Keratinocyte (primary cell): ENCODE results near the gene DUSP11. TPM values are rescaled to one million over a fixed set of nuclear protein-coding genes. Genes with fewer than 3 reads are reported as not detected.

Experiments
- DNase-seq: peaks from one replicate; pipeline ENCODE4 v3.0.0-alpha.2; 2011; ENCODE audit warnings: low read depth, missing footprints, low spot score
- FAIRE-seq: peaks from 2 replicates; lab custom pipeline; 2011; peaks lifted over from hg19 to GRCh38; lab: Jason Lieb, UNC
- H2AFZ ChIP-seq: 2 replicates; pipeline ENCODE4 v1.6.0; 2012; ENCODE audit warnings: low read length, control low read depth, inconsistent platforms; ENCODE audit not compliant: control insufficient read depth
- H3K27ac ChIP-seq: 2 replicates; pipeline ENCODE4 v1.5.1; 2011; ENCODE audit warnings: low read length; ENCODE audit not compliant: control insufficient read depth, insufficient read depth
- H3K27me3 ChIP-seq: 3 replicates; pipeline ENCODE4 v1.6.0; 2011; ENCODE audit warnings: low read length; ENCODE audit not compliant: control insufficient read depth, insufficient read depth; ENCODE audit errors: extremely low read depth
- H3K36me3 ChIP-seq, 2 experiments: 2 replicates in 1 of 2; 3 replicates in 1 of 2; pipeline ENCODE4 v1.5.1; 2011; ENCODE audit warnings: low read length in 2 of 2, mild to moderate bottlenecking in 1 of 2; ENCODE audit not compliant: control insufficient read depth in 2 of 2, insufficient read depth in 2 of 2; ENCODE audit errors: extremely low read depth in 1 of 2
- H3K4me1 ChIP-seq: 3 replicates; pipeline ENCODE4 v1.5.1; 2011; ENCODE audit warnings: low read length; ENCODE audit not compliant: control insufficient read depth, insufficient read depth; ENCODE audit errors: extremely low read depth
- H3K4me2 ChIP-seq: 3 replicates; pipeline ENCODE4 v1.6.0; 2011; ENCODE audit warnings: low read depth, low read length; ENCODE audit not compliant: control insufficient read depth, insufficient read depth; ENCODE audit errors: extremely low read depth
- H3K4me3 ChIP-seq, 3 experiments: fragments of 200-600 bp in 1 of 3; sonication (generic) in 1 of 3; 2 replicates in 2 of 3; 3 replicates in 1 of 3; pipeline ENCODE4 v1.5.1; 2011 to 2016; ENCODE audit warnings: low read length in 3 of 3, mild to moderate bottlenecking in 3 of 3, control low read depth in 2 of 3, inconsistent platforms in 1 of 3, low read depth in 1 of 3, mixed read lengths in 1 of 3, mixed run types in 1 of 3, moderate library complexity in 1 of 3; ENCODE audit not compliant: control insufficient read depth in 2 of 3, insufficient read depth in 2 of 3; ENCODE audit errors: extremely low read depth in 1 of 3
- H3K79me2 ChIP-seq: 2 replicates; pipeline ENCODE4 v1.6.0; 2012; ENCODE audit warnings: low read length; ENCODE audit not compliant: control insufficient read depth, insufficient read depth
- H3K9ac ChIP-seq: 3 replicates; pipeline ENCODE4 v1.6.0; 2011; ENCODE audit warnings: low read length; ENCODE audit not compliant: control insufficient read depth, insufficient read depth; ENCODE audit errors: extremely low read depth
- H3K9me1 ChIP-seq: 3 replicates; pipeline ENCODE4 v1.6.0; 2011; ENCODE audit warnings: low read length; ENCODE audit not compliant: control insufficient read depth, insufficient read depth; ENCODE audit errors: extremely low read depth
- H3K9me3 ChIP-seq: 2 replicates; pipeline ENCODE4 v1.5.1; 2012; ENCODE audit warnings: low read depth, low read length; ENCODE audit not compliant: control insufficient read depth
- H4K20me1 ChIP-seq: 3 replicates; pipeline ENCODE4 v1.6.0; 2011; ENCODE audit warnings: low read length; ENCODE audit not compliant: control insufficient read depth, insufficient read depth; ENCODE audit errors: extremely low read depth
- CTCF ChIP-seq, 3 experiments: IDR thresholded peaks in 1 of 3; conservative IDR thresholded peaks in 1 of 3; optimal IDR thresholded peaks in 1 of 3; 2 replicates in 2 of 3; 3 replicates in 1 of 3; pipeline versions ENCODE3 to v1.5.1; 2011; ENCODE audit warnings: low read length in 3 of 3, mild to moderate bottlenecking in 3 of 3, moderate library complexity in 2 of 3, control low read depth in 1 of 3, inconsistent platforms in 1 of 3; ENCODE audit not compliant: insufficient read depth in 2 of 3; ENCODE audit errors: extremely low read depth in 1 of 3
- EZH2 ChIP-seq: IDR thresholded peaks from one replicate; pipeline ENCODE4 v1.6.1; 2012; ENCODE audit warnings: inconsistent platforms, mild to moderate bottlenecking, low read length, moderate library complexity
- dilution Hi-C: fragments of 300-500 bp; cut with MboI; formaldehyde crosslinking; loops from one replicate; pipeline ENCODE4 v1.7.0; 2020; ENCODE audit warnings: low sequenced_read_pairs; ENCODE audit not compliant: extremely low pct_ligation_motif_present
- polyA plus RNA-seq, 5 experiments: library from polyadenylated mRNA; depleted of rRNA in 3 of 5; stranded (reverse) in 3 of 5; stranded (forward) in 1 of 5; unstranded in 1 of 5; fragments of >200 nt; gene quantifications; 1 replicate in 1 of 5; 2 replicates in 3 of 5; 3 replicates in 1 of 5; pipeline versions ENCODE4 v1.2.1 to v1.2.3, GENCODE V29; 2011 to 2012; ENCODE audit warnings: missing spikeins in 2 of 5, low read depth in 1 of 5, low replicate concordance in 1 of 5

The DUSP11 gene
- polyA plus RNA-seq, 1 donor (not counting 4 experiments of a cell fraction or from before 2014, with no cell fraction given) = 83.7 TPM

- Histone ChIP-seq H3K9ac (no peak overlapping the region), H2AFZ (no peak overlapping the region), H3K79me2 (no peaks in the 10 kb centered on the region), H3K27ac (no peak overlapping the region), H3K27me3 (no peaks in the 10 kb centered on the region), H3K9me3 (no peaks in the 10 kb centered on the region), H3K9me1 (no peaks in the 10 kb centered on the region), H3K36me3 (no peaks in the 10 kb centered on the region), H3K4me1 (no peaks in the 10 kb centered on the region), H4K20me1 (no peaks in the 10 kb centered on the region), H3K4me2 (no peak overlapping the region), H3K4me3 (no peak overlapping the region)
- TF ChIP-seq CTCF (optimal IDR thresholded peaks at IDR 0.05 in 1 of 3, IDR thresholded peaks at IDR 0.05 in 1 of 3, conservative IDR thresholded peaks at IDR 0.05 in 1 of 3; ENCODE audit: extremely low read depth in 1 of 3, insufficient read depth in 2 of 3, low read length in 3 of 3) (no peak), EZH2 (no peak)
- DNase-seq = no peak
- no peak for FAIRE-seq
- dilution Hi-C loops = no loop called here
These were observed 38.4 kb upstream of the DUSP11 start for GRCh38 chr2:73818296-73818695.

- Histone ChIP-seq H3K36me3 (no peaks in the 10 kb centered on the region), H3K4me3 (no peak overlapping the region), H3K79me2 (no peaks in the 10 kb centered on the region), H3K9me3 (no peaks in the 10 kb centered on the region), H3K9me1 (no peaks in the 10 kb centered on the region), H2AFZ (no peak overlapping the region), H3K9ac (no peak overlapping the region), H3K4me2 (no peak overlapping the region), H4K20me1 (no peaks in the 10 kb centered on the region), H3K4me1 (no peaks in the 10 kb centered on the region), H3K27ac (no peak overlapping the region), H3K27me3 (no peaks in the 10 kb centered on the region)
- dilution Hi-C loops = no loop called here
- DNase-seq (no peak), FAIRE-seq (no peak)
- TF ChIP-seq CTCF (optimal IDR thresholded peaks at IDR 0.05 in 1 of 3, IDR thresholded peaks at IDR 0.05 in 1 of 3, conservative IDR thresholded peaks at IDR 0.05 in 1 of 3; ENCODE audit: extremely low read depth in 1 of 3, insufficient read depth in 2 of 3, low read length in 3 of 3) = no peak
- TF ChIP-seq EZH2 = no peak
These were observed 32.7 kb upstream of the DUSP11 start for GRCh38 chr2:73812635-73813034.
